GM12801 (cell line): ENCODE measurements around the gene KNDC1.

Experiments used
- TF ChIP-seq, protein P1 (sequence below): IDR thresholded peaks from one replicate; pipeline ENCODE4 v1.5.1; 2011; ENCODE audit warnings: control low read depth; ENCODE audit not compliant: insufficient read length; ENCODE audit errors: extremely low read depth

The KNDC1 gene

DNA sequence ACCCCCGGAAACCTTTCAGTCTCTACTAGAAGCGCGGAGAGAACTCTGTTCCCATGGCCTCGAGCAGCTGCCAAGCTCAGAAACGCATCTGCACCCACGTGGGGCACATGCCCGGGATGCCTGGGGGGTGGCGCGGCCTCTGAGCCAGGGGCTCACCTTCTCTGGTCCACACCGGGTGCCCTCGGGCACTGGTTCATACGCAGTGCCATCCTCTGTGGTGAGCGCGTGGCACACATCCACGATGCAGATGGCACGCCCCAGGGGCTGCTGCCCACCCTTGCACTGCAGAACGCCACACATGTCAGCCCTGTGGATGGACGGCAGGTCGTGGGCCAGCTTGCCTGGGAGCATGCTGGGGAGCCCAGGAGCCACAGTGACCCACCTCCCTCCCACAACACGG, 110.2 kb downstream of the KNDC1 start:
- TF ChIP-seq, protein P1, sequence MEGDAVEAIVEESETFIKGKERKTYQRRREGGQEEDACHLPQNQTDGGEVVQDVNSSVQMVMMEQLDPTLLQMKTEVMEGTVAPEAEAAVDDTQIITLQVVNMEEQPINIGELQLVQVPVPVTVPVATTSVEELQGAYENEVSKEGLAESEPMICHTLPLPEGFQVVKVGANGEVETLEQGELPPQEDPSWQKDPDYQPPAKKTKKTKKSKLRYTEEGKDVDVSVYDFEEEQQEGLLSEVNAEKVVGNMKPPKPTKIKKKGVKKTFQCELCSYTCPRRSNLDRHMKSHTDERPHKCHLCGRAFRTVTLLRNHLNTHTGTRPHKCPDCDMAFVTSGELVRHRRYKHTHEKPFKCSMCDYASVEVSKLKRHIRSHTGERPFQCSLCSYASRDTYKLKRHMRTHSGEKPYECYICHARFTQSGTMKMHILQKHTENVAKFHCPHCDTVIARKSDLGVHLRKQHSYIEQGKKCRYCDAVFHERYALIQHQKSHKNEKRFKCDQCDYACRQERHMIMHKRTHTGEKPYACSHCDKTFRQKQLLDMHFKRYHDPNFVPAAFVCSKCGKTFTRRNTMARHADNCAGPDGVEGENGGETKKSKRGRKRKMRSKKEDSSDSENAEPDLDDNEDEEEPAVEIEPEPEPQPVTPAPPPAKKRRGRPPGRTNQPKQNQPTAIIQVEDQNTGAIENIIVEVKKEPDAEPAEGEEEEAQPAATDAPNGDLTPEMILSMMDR = no peak

DNA sequence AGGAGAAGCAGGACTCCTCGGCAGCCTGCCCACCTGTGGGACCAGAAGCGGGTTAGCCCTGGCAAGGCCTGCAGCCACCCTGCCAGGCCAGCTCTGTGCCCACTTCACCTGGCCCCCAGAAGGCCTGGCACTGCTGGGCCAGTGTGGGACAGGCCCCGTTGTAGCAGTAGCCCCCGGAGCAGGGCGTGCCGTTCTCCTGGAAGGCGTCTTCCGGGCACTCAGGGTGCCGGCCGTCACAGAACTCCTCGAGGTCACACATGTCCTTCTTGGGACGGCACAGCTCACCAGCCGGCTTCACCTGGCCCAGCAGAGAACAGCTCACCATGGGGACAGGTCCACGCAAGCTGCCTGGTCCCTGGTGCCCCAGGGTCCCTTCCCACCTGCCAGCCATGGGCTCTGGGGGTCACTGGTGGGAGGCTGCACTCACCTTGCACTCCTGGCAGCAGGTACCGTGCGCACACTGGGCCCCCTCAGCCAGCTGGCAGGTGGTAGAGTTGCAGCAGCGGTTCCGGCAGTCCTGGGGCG, 110.8 kb downstream of the KNDC1 start:
- TF ChIP-seq, protein P1 = no peak

DNA sequence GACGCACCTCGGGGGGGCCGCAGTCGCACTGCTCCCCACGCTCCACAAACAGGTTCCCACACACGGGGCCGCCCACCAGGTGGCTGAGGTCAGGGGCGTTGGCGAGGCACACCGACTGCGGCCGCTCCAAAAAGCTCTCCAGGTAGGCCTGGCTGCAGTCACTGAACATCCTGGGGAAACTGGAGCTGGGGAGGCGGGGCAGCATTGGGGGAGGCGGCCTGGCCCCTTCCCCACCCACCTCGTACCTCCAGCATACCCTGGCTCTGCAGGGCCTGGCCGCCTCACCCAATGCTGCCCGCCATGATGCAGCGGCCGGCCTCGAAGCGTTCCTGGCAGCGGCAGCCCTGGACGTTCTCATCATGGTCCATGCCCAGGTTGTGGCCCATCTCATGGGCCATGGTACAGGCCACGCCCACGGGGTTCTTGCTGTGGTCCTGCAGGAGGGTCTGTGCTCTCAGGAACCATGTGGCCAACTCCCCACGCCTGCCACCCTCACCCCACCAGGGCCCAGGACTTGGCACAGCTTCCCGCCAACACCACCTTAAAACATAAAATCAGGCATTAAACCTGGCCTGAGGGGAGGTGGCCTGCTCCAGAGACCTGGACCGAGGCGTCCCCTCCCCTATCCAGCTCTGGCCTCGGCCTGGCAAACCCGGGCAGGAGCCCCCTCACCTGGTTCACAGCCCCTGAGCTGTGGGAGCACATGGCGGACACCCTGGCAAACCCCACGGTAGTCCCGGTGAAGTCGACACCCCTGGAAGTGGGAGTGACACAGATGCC, 111.7 kb downstream of the KNDC1 start:
- TF ChIP-seq, protein P1 = no peak

DNA sequence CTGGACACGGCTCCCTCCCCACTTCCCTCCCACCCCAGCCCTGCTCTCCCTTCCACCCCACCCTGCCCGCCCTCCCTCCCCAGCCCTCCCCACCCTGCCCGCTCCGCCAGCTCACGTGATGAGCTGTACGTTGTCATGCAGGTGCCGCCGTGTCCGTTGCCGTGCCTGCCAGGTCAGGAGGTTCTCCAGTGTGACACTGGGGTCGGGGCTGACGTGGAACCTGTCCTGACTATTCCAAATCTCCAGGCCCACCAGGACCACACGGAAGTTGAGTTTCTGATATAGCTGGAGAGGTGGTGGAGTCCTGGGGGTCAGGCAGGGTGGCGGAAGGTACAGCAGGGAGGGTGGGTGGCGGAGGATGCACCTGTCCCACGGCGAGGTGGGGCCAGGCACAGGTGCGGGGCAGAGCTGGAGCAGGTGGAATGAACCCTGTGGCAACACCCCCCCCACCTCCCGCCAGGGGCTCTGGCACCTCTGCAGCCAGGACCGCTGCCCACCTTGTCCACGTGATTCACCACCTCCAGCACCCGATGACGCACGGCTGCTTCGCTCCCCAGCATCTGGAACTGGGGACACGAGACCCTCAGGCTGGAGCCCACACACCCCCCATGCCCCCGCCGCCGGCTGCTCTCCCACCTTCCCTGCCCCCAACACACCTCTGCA, 112.4 kb downstream of the KNDC1 start:
- TF ChIP-seq, protein P1 = no peak

DNA sequence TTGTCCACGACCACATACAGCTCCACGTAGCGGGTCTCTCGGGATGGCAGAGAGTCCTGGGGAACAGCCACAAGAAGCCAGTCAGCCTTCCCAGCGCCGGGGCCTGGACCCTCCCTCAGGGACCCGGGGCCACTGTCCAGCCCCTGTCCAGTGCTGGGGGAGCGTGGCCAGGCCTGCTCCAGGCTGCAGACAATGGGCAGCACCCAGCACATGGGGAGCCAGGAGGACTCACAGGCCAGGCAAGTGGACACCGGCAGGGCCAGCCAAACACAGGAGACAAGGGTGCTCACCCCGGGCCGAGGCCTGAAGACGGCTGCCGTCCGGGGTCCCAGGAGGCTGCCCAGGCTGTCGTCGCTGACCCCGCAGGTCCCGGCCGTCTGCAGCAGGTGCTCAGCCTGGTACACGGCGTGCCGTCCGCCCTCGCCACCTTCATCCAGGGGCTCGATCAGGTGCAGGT, 113.0 kb downstream of the KNDC1 start:
- TF ChIP-seq, protein P1 = no peak

DNA sequence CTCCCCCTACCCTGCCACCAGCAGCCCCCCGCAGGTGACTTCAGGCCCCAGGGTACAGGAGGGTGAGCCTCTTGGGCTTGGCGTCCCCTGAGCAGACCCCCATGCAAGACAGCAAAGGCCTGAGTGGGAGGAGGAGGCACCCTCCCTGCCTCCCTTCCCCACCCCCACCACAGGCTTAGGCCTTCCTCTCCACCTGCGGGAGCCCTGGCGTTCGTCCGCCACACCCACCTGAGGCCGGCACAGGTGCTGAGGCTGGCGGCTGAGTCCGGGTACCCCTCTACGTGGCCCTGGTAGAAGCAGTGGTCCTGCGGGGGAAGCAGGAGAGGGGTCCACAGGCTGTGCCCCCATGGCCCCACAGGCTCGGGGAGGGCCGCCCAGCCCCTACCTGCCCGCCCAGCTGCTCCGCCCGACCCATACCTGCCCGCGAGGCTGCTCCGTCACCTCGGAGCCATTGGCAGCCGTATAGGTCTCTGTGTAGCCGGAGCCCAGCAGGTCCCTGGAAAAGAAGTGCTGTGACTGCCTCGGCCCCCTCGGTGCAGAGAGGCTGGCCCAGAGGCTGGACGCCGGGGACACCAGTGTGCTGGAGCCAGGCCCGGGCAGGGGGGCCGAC, 113.6 kb downstream of the KNDC1 start:
- TF ChIP-seq, protein P1 = no peak

DNA sequence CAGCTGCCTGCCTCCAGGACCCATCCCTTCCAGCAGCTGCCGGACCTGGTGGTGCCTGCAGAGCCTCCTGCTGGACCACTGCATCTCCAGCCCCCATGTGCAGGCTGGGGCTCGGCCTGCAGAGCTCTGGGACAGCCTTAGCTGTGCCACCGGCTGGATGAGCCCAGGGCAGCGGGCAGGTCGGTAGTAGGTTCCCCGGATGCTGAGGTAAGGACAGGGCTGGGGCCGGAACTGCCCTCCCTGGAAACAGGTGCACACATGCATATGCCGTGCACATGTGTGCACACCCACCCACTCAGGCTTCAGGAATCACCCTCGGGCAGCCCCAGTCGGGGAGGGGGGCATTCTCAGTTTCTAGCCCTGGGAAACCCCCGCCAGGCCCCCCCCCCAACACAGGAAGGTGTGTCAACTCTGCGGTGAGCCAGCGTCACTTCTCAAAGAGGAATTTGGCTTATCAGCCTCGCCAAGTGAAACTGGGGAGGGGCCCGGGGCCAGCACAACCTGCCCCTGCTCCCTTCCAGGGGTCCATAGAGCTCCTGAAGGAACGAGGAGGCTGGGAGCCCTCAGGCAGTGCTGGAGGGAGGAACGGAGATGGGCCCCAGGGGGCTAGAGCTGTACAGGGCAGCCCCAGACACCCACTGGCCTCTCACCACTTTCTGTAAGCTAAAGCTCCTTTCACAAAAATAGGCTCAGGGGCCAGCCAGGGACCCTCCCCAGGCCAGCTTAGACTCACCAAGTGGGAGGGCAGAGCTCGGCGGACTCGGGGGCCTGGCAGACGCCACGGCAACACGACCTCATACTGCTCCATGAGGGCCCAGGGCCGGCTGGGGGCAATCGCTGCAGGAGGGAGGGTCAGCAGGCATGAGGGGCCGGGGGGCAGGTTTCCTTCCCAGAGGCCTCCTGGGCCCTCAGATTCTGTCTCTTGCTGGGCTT, 115.0 kb downstream of the KNDC1 start:
- TF ChIP-seq, protein P1 = no peak
